CD4-positive, alpha-beta memory T cell (primary cell): ENCODE data around the gene SMYD3. TPM values are rescaled to one million over a fixed set of nuclear protein-coding genes. Genes with fewer than 3 reads are reported as not detected.

Experiments used
- CTCF ChIA-PET: fragments of 350-600 bp; sonication (Branson Sonifier 250); formaldehyde crosslinking; loops from one replicate; lab custom pipeline; 2021; ENCODE audit warnings: inconsistent platforms; ENCODE audit not compliant: partially characterized antibody; lab: Charles Lee
- POLR2A ChIA-PET: fragments of 350-600 bp; sonication (Branson Sonifier 250); formaldehyde crosslinking; loops from one replicate; lab custom pipeline; 2021; ENCODE audit not compliant: partially characterized antibody; lab: Charles Lee
- DNase-seq, 5 donors: peaks; one replicate each; pipeline versions ENCODE4 v3.0.0 to v3.0.0-alpha.2; 2020 to 2022; ENCODE audit warnings: mixed read lengths in 1 of 5
- H3K27ac ChIP-seq: one replicate; pipeline ENCODE4 v1.7.0; 2013; ENCODE audit warnings: low read depth, low read length
- H3K27me3 ChIP-seq: 2 replicates; pipeline ENCODE4 v1.7.0; 2013; ENCODE audit warnings: mild to moderate bottlenecking, low read length, moderate library complexity; ENCODE audit not compliant: insufficient read depth
- H3K36me3 ChIP-seq: 2 replicates; pipeline ENCODE4 v1.7.0; 2013; ENCODE audit warnings: mild to moderate bottlenecking, low read length, moderate library complexity; ENCODE audit not compliant: insufficient read depth
- H3K4me1 ChIP-seq: 2 replicates; pipeline ENCODE4 v1.7.0; 2013; ENCODE audit warnings: mild to moderate bottlenecking, low read length, moderate library complexity; ENCODE audit not compliant: insufficient read depth
- H3K4me3 ChIP-seq, 2 donors: one replicate each; pipeline ENCODE4 v1.7.0; 2013; ENCODE audit warnings: low read length in 2 of 2, mild to moderate bottlenecking in 1 of 2
- H3K9me3 ChIP-seq, 2 donors: one replicate each; pipeline ENCODE4 v1.7.0; 2013; ENCODE audit warnings: low read length in 2 of 2, control low read depth in 1 of 2; ENCODE audit not compliant: control insufficient read depth in 1 of 2
- H3K27ac Mint-ChIP-seq, 7 donors: one replicate each; pipeline ENCODE4 v1.8.0; 2020 to 2021; ENCODE audit warnings: mixed read lengths in 7 of 7, mild to moderate bottlenecking in 6 of 7, inconsistent platforms in 3 of 7, moderate library complexity in 3 of 7
- H3K27me3 Mint-ChIP-seq, 2 donors: one replicate each; pipeline ENCODE4 v1.8.0; 2020 to 2021; ENCODE audit warnings: mixed read lengths in 2 of 2
- H3K36me3 Mint-ChIP-seq, 2 donors: one replicate each; pipeline ENCODE4 v1.8.0; 2020 to 2021; ENCODE audit warnings: mixed read lengths in 2 of 2, inconsistent platforms in 1 of 2, mild to moderate bottlenecking in 1 of 2
- H3K4me1 Mint-ChIP-seq, 4 donors: one replicate each; pipeline ENCODE4 v1.8.0; 2020 to 2021; ENCODE audit warnings: mixed read lengths in 4 of 4, mild to moderate bottlenecking in 1 of 4
- H3K4me3 Mint-ChIP-seq, 8 donors: one replicate each; pipeline ENCODE4 v1.8.0; 2020 to 2021; ENCODE audit warnings: mixed read lengths in 8 of 8, mild to moderate bottlenecking in 7 of 8, moderate library complexity in 6 of 8, inconsistent platforms in 3 of 8
- H3K9me3 Mint-ChIP-seq, 8 donors: one replicate each; pipeline ENCODE4 v1.8.0; 2020 to 2021; ENCODE audit warnings: mixed read lengths in 8 of 8, mild to moderate bottlenecking in 5 of 8, inconsistent platforms in 3 of 8, moderate library complexity in 1 of 8
- intact Hi-C: fragments of 100-400 bp; cut with micrococcal nuclease; formaldehyde crosslinking; loops from one replicate; pipeline ENCODE4 v1.15.1; 2023
- polyA plus RNA-seq, 2 donors: library from polyadenylated mRNA; unstranded; fragments of 300-500 nt; fragmentation: Illumina TruSeq; gene quantifications; one replicate each; pipeline ENCODE4 v1.2.3, GENCODE V29; 2021
- total RNA-seq, 2 experiments: library from RNA; stranded (reverse); gene quantifications; one replicate each; pipeline ENCODE4 v1.2.3, GENCODE V29; 2021

Gene SMYD3
- total and polyA plus RNA-seq, 4 experiments from 2014 or later = 19.5 to 28.9 (median 22.9) TPM

- Histone ChIP-seq H3K36me3 (no peaks in the 10 kb centered on the region), H3K9me3 (no peaks in the 10 kb centered on the region), H3K27ac (no peak overlapping the region), H3K27me3 (no peaks in the 10 kb centered on the region), H3K4me3 (no peak overlapping the region), H3K4me1 (no peaks in the 10 kb centered on the region)
- CTCF ChIA-PET = no interaction called here
- no peaks in the 10 kb centered on the region for H3K9me3 Mint-ChIP-seq
- peaks cover 7 to 27% of the 10 kb centered on the region in 2 donors for H3K36me3 Mint-ChIP-seq
- H3K4me1 Mint-ChIP-seq = peaks cover 0 to 2% (median under 1%) of the 10 kb centered on the region in 4 donors
- H3K4me3 Mint-ChIP-seq = no peak overlapping the region
- intact Hi-C loops = no loop called here
- DNase-seq = no peak
- POLR2A ChIA-PET = no interaction called here
- H3K27me3 Mint-ChIP-seq = peaks cover 0 to 2% of the 10 kb centered on the region in 2 donors
- H3K27ac Mint-ChIP-seq = no peak overlapping the region
Observed at GRCh38 chr1:246162560-246162959, 344.5 kb downstream of the SMYD3 start.

- Histone ChIP-seq H3K4me3 (no peak overlapping the region), H3K27me3 (no peaks in the 10 kb centered on the region), H3K27ac (no peak overlapping the region), H3K36me3 (no peaks in the 10 kb centered on the region), H3K4me1 (no peaks in the 10 kb centered on the region), H3K9me3 (no peaks in the 10 kb centered on the region)
- Mint-ChIP-seq H3K4me1 (peaks cover 0 to 2% (median under 1%) of the 10 kb centered on the region in 4 donors), H3K27me3 (peaks cover 0 to 2% of the 10 kb centered on the region in 2 donors), H3K4me3 (no peak overlapping the region), H3K27ac (no peak overlapping the region), H3K9me3 (no peaks in the 10 kb centered on the region), H3K36me3 (peaks cover 6 to 27% of the 10 kb centered on the region in 2 donors)
- ChIA-PET CTCF (no interaction called here), POLR2A (no interaction called here)
- intact Hi-C loops = no loop called here
- no peak for DNase-seq
Observed at GRCh38 chr1:246161626-246162025, 345.5 kb downstream of the SMYD3 start.

- H3K9me3 Mint-ChIP-seq = no peaks in the 10 kb centered on the region
- peaks cover 6 to 27% of the 10 kb centered on the region in 2 donors for H3K36me3 Mint-ChIP-seq
- peaks cover 0 to 2% (median under 1%) of the 10 kb centered on the region in 4 donors for H3K4me1 Mint-ChIP-seq
- H3K27me3 ChIP-seq = no peaks in the 10 kb centered on the region
- H3K4me1 ChIP-seq = no peaks in the 10 kb centered on the region
- H3K36me3 ChIP-seq = no peaks in the 10 kb centered on the region
- no peak overlapping the region for H3K27ac Mint-ChIP-seq
- no peaks in the 10 kb centered on the region for H3K9me3 ChIP-seq
- no peak overlapping the region for H3K4me3 ChIP-seq
- no peak overlapping the region for H3K27ac ChIP-seq
- no peak for DNase-seq
- intact Hi-C loops = no loop called here
- POLR2A ChIA-PET = no interaction called here
- peaks cover 0 to 2% of the 10 kb centered on the region in 2 donors for H3K27me3 Mint-ChIP-seq
- CTCF ChIA-PET = no interaction called here
- H3K4me3 Mint-ChIP-seq = no peak overlapping the region
Observed at GRCh38 chr1:246160905-246161304, 346.2 kb downstream of the SMYD3 start.

- peaks cover 0 to 2% of the 10 kb centered on the region in 2 donors for H3K27me3 Mint-ChIP-seq
- intact Hi-C loops = no loop called here
- no peak overlapping the region for H3K27ac ChIP-seq
- DNase-seq = no peak
- H3K4me3 ChIP-seq = no peak overlapping the region
- no peaks in the 10 kb centered on the region for H3K27me3 ChIP-seq
- H3K4me3 Mint-ChIP-seq = no peak overlapping the region
- no peaks in the 10 kb centered on the region for H3K9me3 Mint-ChIP-seq
- H3K36me3 ChIP-seq = no peaks in the 10 kb centered on the region
- no peaks in the 10 kb centered on the region for H3K9me3 ChIP-seq
- H3K27ac Mint-ChIP-seq = no peak overlapping the region
- ChIA-PET CTCF (no interaction called here), POLR2A (no interaction called here)
- no peaks in the 10 kb centered on the region for H3K4me1 ChIP-seq
- peaks cover 4 to 27% of the 10 kb centered on the region in 2 donors for H3K36me3 Mint-ChIP-seq
- peaks cover 0 to 2% (median under 1%) of the 10 kb centered on the region in 4 donors for H3K4me1 Mint-ChIP-seq
Observed at GRCh38 chr1:246160374-246160773, 346.7 kb downstream of the SMYD3 start.

- Histone ChIP-seq H3K4me3 (no peak overlapping the region), H3K27me3 (no peaks in the 10 kb centered on the region), H3K4me1 (no peaks in the 10 kb centered on the region), H3K9me3 (no peaks in the 10 kb centered on the region), H3K27ac (no peak overlapping the region), H3K36me3 (no peaks in the 10 kb centered on the region)
- intact Hi-C loops = no loop called here
- ChIA-PET POLR2A (no interaction called here), CTCF (interaction anchor here (0.5 kb wide), 1 partner anchor 489 kb away, joined by 3 read pairs; no protein-coding TSS in a partner anchor)
- H3K36me3 Mint-ChIP-seq = peaks cover 3 to 21% of the 10 kb centered on the region in 2 donors
- no peak overlapping the region for H3K4me3 Mint-ChIP-seq
- no peak overlapping the region for H3K27ac Mint-ChIP-seq
- no peak for DNase-seq
- no peaks in the 10 kb centered on the region for H3K9me3 Mint-ChIP-seq
- H3K27me3 Mint-ChIP-seq = peaks cover 0 to 2% of the 10 kb centered on the region in 2 donors
- peaks cover 0 to 2% (median under 1%) of the 10 kb centered on the region in 4 donors for H3K4me1 Mint-ChIP-seq
Observed at GRCh38 chr1:246159279-246160227, 347.5 kb downstream of the SMYD3 start.

GRCh38 chr1:246158131-246158530 is 348.9 kb downstream of the SMYD3 start:
- Mint-ChIP-seq H3K36me3 (peaks cover 3 to 21% of the 10 kb centered on the region in 2 donors), H3K27me3 (no peaks in the 10 kb centered on the region), H3K9me3 (no peaks in the 10 kb centered on the region), H3K4me1 (peaks cover 0 to 2% (median under 1%) of the 10 kb centered on the region in 4 donors), H3K4me3 (no peak overlapping the region), H3K27ac (no peak overlapping the region)
- ChIA-PET CTCF (no interaction called here), POLR2A (no interaction called here)
- H3K4me3 ChIP-seq = no peak overlapping the region
- no peaks in the 10 kb centered on the region for H3K9me3 ChIP-seq
- H3K27ac ChIP-seq = no peak overlapping the region
- H3K4me1 ChIP-seq = no peaks in the 10 kb centered on the region
- intact Hi-C loops = no loop called here
- H3K27me3 ChIP-seq = no peaks in the 10 kb centered on the region
- H3K36me3 ChIP-seq = no peaks in the 10 kb centered on the region
- DNase-seq = no peak

GRCh38 chr1:246157516-246157915 is 349.6 kb downstream of the SMYD3 start:
- intact Hi-C loops = no loop called here
- Mint-ChIP-seq H3K27me3 (no peaks in the 10 kb centered on the region), H3K4me3 (no peak overlapping the region), H3K27ac (peak overlapping the region in 1 of 7 donors; percentile 38), H3K36me3 (peaks cover 3 to 24% of the 10 kb centered on the region in 2 donors), H3K4me1 (peaks cover 0 to 2% (median under 1%) of the 10 kb centered on the region in 4 donors), H3K9me3 (no peaks in the 10 kb centered on the region)
- no peaks in the 10 kb centered on the region for H3K9me3 ChIP-seq
- no peak for DNase-seq
- no peaks in the 10 kb centered on the region for H3K36me3 ChIP-seq
- H3K27me3 ChIP-seq = no peaks in the 10 kb centered on the region
- H3K4me1 ChIP-seq = no peaks in the 10 kb centered on the region
- H3K4me3 ChIP-seq = no peak overlapping the region
- no peak overlapping the region for H3K27ac ChIP-seq
- CTCF ChIA-PET = interaction anchor here (1.1 to 1.6 kb wide), 2 partner anchors 11 to 13 kb away, joined by 4 read pairs; no protein-coding TSS in a partner anchor
- POLR2A ChIA-PET = no interaction called here
